OCI-LY1 (cell line): Measurements from ENCODE around the gene NELL1.

Source experiments
- H2AFZ ChIP-seq: fragments of 200-600 bp; sonication (generic), shearing (Covaris generic); 2 replicates; pipeline ENCODE4 v1.6.0; 2014; ENCODE audit warnings: antibody characterized with exemption, mild to moderate bottlenecking, low read length
- H3F3A ChIP-seq: fragments of 200-600 bp; sonication (generic), shearing (Covaris generic); 2 replicates; pipeline ENCODE4 v1.6.0; 2014; ENCODE audit warnings: mild to moderate bottlenecking, antibody characterized with exemption, low read length, moderate library complexity; ENCODE audit not compliant: insufficient read depth
- H3K27ac ChIP-seq: fragments of 200-600 bp; sonication (generic); 2 replicates; pipeline ENCODE4 v1.5.1; 2014; ENCODE audit warnings: low read length, mixed run types, mild to moderate bottlenecking, low read depth; ENCODE audit not compliant: poor library complexity, severe bottlenecking
- H3K27me3 ChIP-seq: fragments of 200-600 bp; sonication (generic); 2 replicates; pipeline ENCODE4 v1.6.0; 2014; ENCODE audit warnings: antibody characterized with exemption, mild to moderate bottlenecking, low read length, moderate library complexity; ENCODE audit not compliant: insufficient read depth
- H3K36me3 ChIP-seq: fragments of 200-600 bp; sonication (generic); 2 replicates; pipeline ENCODE4 v1.6.1; 2014; ENCODE audit warnings: mild to moderate bottlenecking, antibody characterized with exemption, low read length, moderate library complexity, mixed read lengths; ENCODE audit not compliant: insufficient read depth
- H3K4me1 ChIP-seq: fragments of 200-600 bp; sonication (generic); 2 replicates; pipeline ENCODE4 v1.5.1; 2014; ENCODE audit warnings: mild to moderate bottlenecking, low read length, moderate library complexity; ENCODE audit not compliant: insufficient read depth, severe bottlenecking
- H3K4me2 ChIP-seq: fragments of 200-600 bp; sonication (generic), shearing (Covaris generic); 2 replicates; pipeline ENCODE4 v1.6.1; 2014; ENCODE audit warnings: low read length
- H3K4me3 ChIP-seq: fragments of 200-600 bp; sonication (generic); 2 replicates; pipeline ENCODE4 v1.5.1; 2014; ENCODE audit warnings: low read length, low read depth, mild to moderate bottlenecking, mixed read lengths; ENCODE audit not compliant: poor library complexity, severe bottlenecking
- H3K79me2 ChIP-seq: fragments of 200-600 bp; shearing (Covaris generic); 2 replicates; pipeline ENCODE4 v1.6.1; 2016; ENCODE audit warnings: mixed run types, low read length, mixed read lengths; ENCODE audit not compliant: insufficient read depth
- H3K9ac ChIP-seq: fragments of 200-600 bp; sonication (generic), shearing (Covaris generic); 2 replicates; pipeline ENCODE4 v1.6.1; 2014; ENCODE audit warnings: mild to moderate bottlenecking, low read length, mixed read lengths
- H3K9me2 ChIP-seq: fragments of 200-600 bp; sonication (generic), shearing (Covaris generic); 2 replicates; pipeline ENCODE4 v1.6.1; 2014; ENCODE audit warnings: low read depth, mild to moderate bottlenecking, low read length, mixed read lengths
- H3K9me3 ChIP-seq: fragments of 200-600 bp; shearing (Covaris generic); 2 replicates; pipeline ENCODE4 v1.6.1; 2014; ENCODE audit warnings: low read length, mixed read lengths
- H4K20me1 ChIP-seq: fragments of 200-600 bp; sonication (generic), shearing (Covaris generic); 2 replicates; pipeline ENCODE4 v1.6.0; 2016; ENCODE audit warnings: mild to moderate bottlenecking, low read length; ENCODE audit not compliant: insufficient read depth
- CTCF ChIP-seq: fragments of 200-600 bp; sonication (generic), shearing (Covaris generic); IDR thresholded peaks from 2 replicates; pipeline ENCODE4 v1.5.1; 2017; ENCODE audit warnings: mild to moderate bottlenecking, antibody characterized with exemption, low read length, moderate library complexity, mixed read lengths
- EZH2 ChIP-seq: fragments of 200-600 bp; sonication (generic), shearing (Covaris generic); IDR thresholded peaks from 2 replicates; pipeline ENCODE4 v1.8.0; 2017; ENCODE audit warnings: borderline replicate concordance, mixed run types, mild to moderate bottlenecking, antibody characterized with exemption, low read length, moderate library complexity, mixed read lengths

Gene NELL1

GRCh38 chr11:21110415-21110814 is 441.0 kb downstream of the NELL1 start:
- Histone ChIP-seq H3K9me2 (no peaks in the 10 kb centered on the region), H3K4me2 (no peak overlapping the region), H3K4me3 (no peak overlapping the region), H3K9ac (no peak overlapping the region), H3F3A (no peaks in the 10 kb centered on the region), H4K20me1 (no peaks in the 10 kb centered on the region), H3K27ac (no peak overlapping the region), H2AFZ (no peak overlapping the region), H3K9me3 (no peaks in the 10 kb centered on the region), H3K36me3 (no peaks in the 10 kb centered on the region), H3K79me2 (no peaks in the 10 kb centered on the region), H3K27me3 (no peaks in the 10 kb centered on the region), H3K4me1 (no peaks in the 10 kb centered on the region)
- TF ChIP-seq CTCF (no peak), EZH2 (no peak)

GRCh38 chr11:21113876-21114275 is 444.5 kb downstream of the NELL1 start:
- Histone ChIP-seq H3K9me2 (no peaks in the 10 kb centered on the region), H3F3A (no peaks in the 10 kb centered on the region), H3K9me3 (no peaks in the 10 kb centered on the region), H3K27ac (no peak overlapping the region), H3K4me3 (no peak overlapping the region), H3K79me2 (no peaks in the 10 kb centered on the region), H3K4me2 (no peak overlapping the region), H3K4me1 (no peaks in the 10 kb centered on the region), H2AFZ (no peak overlapping the region), H3K36me3 (no peaks in the 10 kb centered on the region), H3K9ac (no peak overlapping the region), H4K20me1 (no peaks in the 10 kb centered on the region), H3K27me3 (no peaks in the 10 kb centered on the region)
- TF ChIP-seq CTCF (no peak), EZH2 (no peak)

- Histone ChIP-seq H2AFZ (no peak overlapping the region), H3K9ac (no peak overlapping the region), H3K27ac (no peak overlapping the region), H3K27me3 (no peaks in the 10 kb centered on the region), H3K4me3 (no peak overlapping the region), H3K9me3 (no peaks in the 10 kb centered on the region), H3F3A (no peaks in the 10 kb centered on the region), H3K4me2 (no peak overlapping the region), H4K20me1 (no peaks in the 10 kb centered on the region), H3K9me2 (no peaks in the 10 kb centered on the region), H3K79me2 (no peaks in the 10 kb centered on the region), H3K4me1 (no peaks in the 10 kb centered on the region), H3K36me3 (no peaks in the 10 kb centered on the region)
- TF ChIP-seq CTCF (no peak), EZH2 (no peak)
Observed at GRCh38 chr11:21116009-21116408, 446.6 kb downstream of the NELL1 start.
